H9 (cell line): ENCODE data around the gene TRABD. TPM values are rescaled to one million over a fixed set of nuclear protein-coding genes. Genes with fewer than 3 reads are reported as not detected.

ENCODE experiments used
- DNase-seq: peaks from one replicate; pipeline ENCODE4 v3.0.0-alpha.2; 2017
- H2AFZ ChIP-seq: one replicate; pipeline ENCODE4 v1.6.1; 2013; ENCODE audit warnings: mild to moderate bottlenecking, low read length, control low read depth, moderate library complexity
- H2AK5ac ChIP-seq: 2 replicates; pipeline ENCODE4 v1.6.1; 2013; ENCODE audit warnings: low read length, control low read depth, mixed read lengths; ENCODE audit not compliant: insufficient read length
- H2BK120ac ChIP-seq: one replicate; pipeline ENCODE4 v1.6.1; 2013; ENCODE audit warnings: low read depth, mild to moderate bottlenecking, low read length, control low read depth, inconsistent platforms; ENCODE audit not compliant: poor library complexity, severe bottlenecking
- H2BK12ac ChIP-seq: 2 replicates; pipeline ENCODE4 v1.6.1; 2013; ENCODE audit warnings: low read length, control low read depth, mixed read lengths, low read depth; ENCODE audit not compliant: insufficient read length
- H2BK15ac ChIP-seq: 2 replicates; pipeline ENCODE4 v1.6.1; 2013; ENCODE audit warnings: low read depth, low read length, control low read depth
- H2BK20ac ChIP-seq: one replicate; pipeline ENCODE4 v1.6.1; 2013; ENCODE audit warnings: low read depth, mild to moderate bottlenecking, low read length, control low read depth, inconsistent platforms; ENCODE audit not compliant: poor library complexity, severe bottlenecking
- H2BK5ac ChIP-seq: 2 replicates; pipeline ENCODE4 v1.6.1; 2013; ENCODE audit warnings: low read length, control low read depth, mixed read lengths; ENCODE audit not compliant: insufficient read length
- H3K14ac ChIP-seq: 2 replicates; pipeline ENCODE4 v1.6.1; 2013; ENCODE audit warnings: low read length, control low read depth; ENCODE audit not compliant: insufficient read depth
- H3K18ac ChIP-seq: 2 replicates; pipeline ENCODE4 v1.6.1; 2013; ENCODE audit warnings: low read depth, mild to moderate bottlenecking, mixed read lengths, low read length, control low read depth; ENCODE audit not compliant: insufficient read length
- H3K23ac ChIP-seq: 2 replicates; pipeline ENCODE4 v1.6.1; 2013; ENCODE audit warnings: low read length, control low read depth, mixed read lengths, low read depth; ENCODE audit not compliant: insufficient read length
- H3K23me2 ChIP-seq: 2 replicates; pipeline ENCODE4 v1.6.1; 2013; ENCODE audit warnings: low read depth, mild to moderate bottlenecking, mixed read lengths, low read length, control low read depth; ENCODE audit not compliant: insufficient read length, poor library complexity, severe bottlenecking
- H3K27ac ChIP-seq: 2 replicates; pipeline ENCODE4 v1.5.1; 2013; ENCODE audit warnings: low read length, control low read depth, mixed read lengths, low read depth; ENCODE audit not compliant: insufficient read length
- H3K27me3 ChIP-seq: 2 replicates; pipeline ENCODE4 v1.6.1; 2013; ENCODE audit warnings: low read length, control low read depth, inconsistent platforms; ENCODE audit not compliant: insufficient read depth
- H3K4ac ChIP-seq: 2 replicates; pipeline ENCODE4 v1.6.1; 2013; ENCODE audit warnings: low read depth, mild to moderate bottlenecking, control low read depth, inconsistent platforms, low read length, moderate library complexity
- H3K4me1 ChIP-seq: 2 replicates; pipeline ENCODE4 v1.6.1; 2013; ENCODE audit warnings: low read length, control low read depth, inconsistent platforms; ENCODE audit not compliant: insufficient read depth
- H3K4me2 ChIP-seq: 2 replicates; pipeline ENCODE4 v1.6.1; 2013; ENCODE audit warnings: low read length, control low read depth, mixed read lengths; ENCODE audit not compliant: insufficient read length, insufficient read depth
- H3K56ac ChIP-seq: 2 replicates; pipeline ENCODE4 v1.6.1; 2013; ENCODE audit warnings: low read depth, mild to moderate bottlenecking, mixed read lengths, low read length, control low read depth; ENCODE audit not compliant: insufficient read length
- H3K79me1 ChIP-seq: 2 replicates; pipeline ENCODE4 v1.6.1; 2013; ENCODE audit warnings: low read depth, mild to moderate bottlenecking, moderate library complexity, low read length, control low read depth, inconsistent platforms; ENCODE audit not compliant: insufficient read depth, poor library complexity, severe bottlenecking
- H3K79me2 ChIP-seq: 2 replicates; pipeline ENCODE4 v1.6.1; 2013; ENCODE audit warnings: low read length, control low read depth, inconsistent platforms; ENCODE audit not compliant: insufficient read depth
- H3K9ac ChIP-seq: 2 replicates; pipeline ENCODE4 v1.6.1; 2013; ENCODE audit warnings: low read length, control low read depth, mixed read lengths; ENCODE audit not compliant: insufficient read length; ENCODE audit errors: extremely low read depth
- H3K9me3 ChIP-seq: one replicate; pipeline ENCODE4 v1.6.1; 2013; ENCODE audit warnings: low read depth, low read length, inconsistent platforms; ENCODE audit not compliant: control insufficient read depth
- H3T11ph ChIP-seq: one replicate; pipeline ENCODE4 v1.6.1; 2013; ENCODE audit warnings: mild to moderate bottlenecking, low read length, control low read depth, inconsistent platforms
- H4K20me1 ChIP-seq: one replicate; pipeline ENCODE4 v1.6.1; 2013; ENCODE audit not compliant: control insufficient read depth, insufficient read length, insufficient read depth
- H4K5ac ChIP-seq: 2 replicates; pipeline ENCODE4 v1.6.1; 2013; ENCODE audit warnings: low read depth, mild to moderate bottlenecking, mixed read lengths, low read length, control low read depth; ENCODE audit not compliant: insufficient read length
- H4K8ac ChIP-seq: replicated peaks from 2 replicates; pipeline ENCODE4 v1.6.1; 2013; ENCODE audit warnings: low read length, control low read depth, mixed read lengths, low read depth; ENCODE audit not compliant: insufficient read length
- H4K91ac ChIP-seq: 2 replicates; pipeline ENCODE4 v1.6.1; 2013; ENCODE audit warnings: low read depth, mild to moderate bottlenecking, moderate library complexity, mixed read lengths, low read length, control low read depth; ENCODE audit not compliant: insufficient read length
- H3K27ac Mint-ChIP-seq, 3 experiments: 2 replicates in 2 of 3; 3 replicates in 1 of 3; pipeline ENCODE4 v1.8.0; 2020 to 2021; ENCODE audit warnings: mixed read lengths in 3 of 3, mild to moderate bottlenecking in 1 of 3, moderate library complexity in 1 of 3
- H3K27me3 Mint-ChIP-seq: 2 replicates; pipeline ENCODE4 v1.8.0; 2021; ENCODE audit warnings: low read depth, mild to moderate bottlenecking, moderate library complexity, mixed read lengths
- H3K36me3 Mint-ChIP-seq, 3 experiments: 2 replicates in 2 of 3; 3 replicates in 1 of 3; pipeline ENCODE4 v1.8.0; 2020 to 2021; ENCODE audit warnings: low read depth in 3 of 3, mixed read lengths in 3 of 3; ENCODE audit not compliant: insufficient read depth in 1 of 3
- H3K4me1 Mint-ChIP-seq, 2 experiments: 2 replicates each; pipeline ENCODE4 v1.8.0; 2020; ENCODE audit warnings: mixed read lengths in 2 of 2
- H3K4me3 Mint-ChIP-seq, 2 experiments: 2 replicates in 1 of 2; 3 replicates in 1 of 2; pipeline ENCODE4 v1.8.0; 2020 to 2021; ENCODE audit warnings: mild to moderate bottlenecking in 2 of 2, mixed read lengths in 2 of 2, moderate library complexity in 1 of 2
- H3K9me3 Mint-ChIP-seq, 2 experiments: 2 replicates in 1 of 2; 3 replicates in 1 of 2; pipeline ENCODE4 v1.8.0; 2020; ENCODE audit warnings: mild to moderate bottlenecking in 2 of 2, mixed read lengths in 2 of 2, moderate library complexity in 1 of 2
- CTCF ChIP-seq: fragments of 200-600 bp; sonication (generic); conservative IDR thresholded peaks from 3 replicates; pipeline ENCODE4 v1.8.0; 2021; ENCODE audit warnings: antibody characterized with exemption, mild to moderate bottlenecking
- WGBS: extraction: QIAGEN DNeasy Blood & Tissue Kit; methylation state at CpG from one replicate; pipeline ENCODE4 v1.1.7; 2013; ENCODE audit warnings: missing lambda C conversion rate, low lambda C conversion rate, mixed read lengths; ENCODE audit not compliant: insufficient read length; ENCODE audit errors: extremely low coverage; 5-methylcytosine and 5-hydroxymethylcytosine counted together
- total RNA-seq: library from RNA; stranded (reverse); gene quantifications from 2 replicates; pipeline ENCODE4 v1.2.1, GENCODE V29; 2021

TRABD gene
- total RNA-seq, 1 experiment from 2014 or later: 47.8 TPM

GRCh38 chr22:50207383-50208140 is 21.8 kb downstream of the TRABD start:
- Histone ChIP-seq H4K91ac (no peak overlapping the region), H3K18ac (no peak overlapping the region), H3K4me2 (no peak overlapping the region), H2BK12ac (no peak overlapping the region), H3K79me1 (no peaks in the 10 kb centered on the region), H3K79me2 (no peaks in the 10 kb centered on the region; the same call in 1 of the 2 replicates), H3K14ac (no peak overlapping the region), H3K56ac (no peak overlapping the region), H2BK20ac (no peak overlapping the region), H2BK15ac (no peak overlapping the region), H3K27ac (no peak overlapping the region), H4K20me1 (no peaks in the 10 kb centered on the region), H3K4ac (no peak overlapping the region), H3K4me1 (no peaks in the 10 kb centered on the region), H2AK5ac (no peak overlapping the region), H2AFZ (no peak overlapping the region), H4K8ac (no peak overlapping the region), H4K5ac (no peak overlapping the region), H2BK5ac (no peak overlapping the region), H3K23ac (no peak overlapping the region), H2BK120ac (no peak overlapping the region), H3K23me2 (no peaks in the 10 kb centered on the region), H3K9me3 (no peaks in the 10 kb centered on the region), H3T11ph (no peak overlapping the region), H3K9ac (no peak overlapping the region), H3K27me3 (no peaks in the 10 kb centered on the region)
- H3K27ac Mint-ChIP-seq: no peak overlapping the region
- peaks cover 5 to 9% of the 10 kb centered on the region in 2 experiments; a peak in 3 of 5 replicates for H3K9me3 Mint-ChIP-seq
- peaks cover 25 to 62% (median 61%) of the 10 kb centered on the region in 3 experiments for H3K36me3 Mint-ChIP-seq
- TF ChIP-seq CTCF: no peak
- no peak for DNase-seq
- no peak overlapping the region for H3K4me3 Mint-ChIP-seq
- WGBS: no CpG with 5 or more reads among the region's 23 CpGs
- H3K4me1 Mint-ChIP-seq: peaks cover 2 to 6% of the 10 kb centered on the region in 2 experiments; a peak in 2 of 4 replicates
- H3K27me3 Mint-ChIP-seq: no peaks in the 10 kb centered on the region
